Endothelial cell of umbilical vein (primary cell): ENCODE results near the gene NRAS. TPM values are rescaled to one million over a fixed set of nuclear protein-coding genes. Genes with fewer than 3 reads are reported as not detected.

Experiments used
- BruUV-seq: library from RNA; stranded (reverse); fragments of 400-500 nt; replicated peaks from 2 replicates; lab custom pipeline; 2021; lab: Mats Ljungman, UMichigan
- CTCF ChIA-PET: fragments of 300-600, 350-600 bp; sonication (Branson Sonifier 250); formaldehyde crosslinking; loops from one replicate; lab custom pipeline; 2021; ENCODE audit warnings: antibody characterized with exemption, inconsistent platforms; lab: Charles Lee
- POLR2A ChIA-PET: fragments of 300-600, 350-600 bp; sonication (Branson Sonifier 250); formaldehyde crosslinking; loops from one replicate; lab custom pipeline; 2021; ENCODE audit warnings: antibody characterized with exemption, inconsistent platforms; lab: Charles Lee
- DNase-seq: peaks from one replicate; pipeline ENCODE4 v3.0.0-alpha.2; 2011; ENCODE audit warnings: low read depth, low spot score
- FAIRE-seq: peaks from 2 replicates; lab custom pipeline; 2011; peaks lifted over from hg19 to GRCh38; lab: Jason Lieb, UNC
- H2AFZ ChIP-seq: 2 replicates; pipeline ENCODE4 v1.6.0; 2012; ENCODE audit warnings: low read depth, low read length, control low read depth, inconsistent platforms
- H3K27ac ChIP-seq: 2 replicates; pipeline ENCODE4 v1.5.1; 2011; ENCODE audit warnings: low read depth, mild to moderate bottlenecking, control low read depth, low read length, moderate library complexity; ENCODE audit not compliant: insufficient read depth
- H3K27me3 ChIP-seq, 2 experiments: 2 replicates each; pipeline versions ENCODE4 v1.6.0 to v1.6.1; 2011; ENCODE audit warnings: low read length in 2 of 2, mixed read lengths in 1 of 2; ENCODE audit not compliant: control insufficient read depth in 2 of 2, insufficient read depth in 2 of 2
- H3K36me3 ChIP-seq, 2 experiments: 2 replicates in 1 of 2; 3 replicates in 1 of 2; pipeline ENCODE4 v1.5.1; 2011; ENCODE audit warnings: low read length in 2 of 2, mild to moderate bottlenecking in 1 of 2, moderate library complexity in 1 of 2; ENCODE audit not compliant: control insufficient read depth in 2 of 2, insufficient read depth in 2 of 2; ENCODE audit errors: extremely low read depth in 1 of 2
- H3K4me1 ChIP-seq: 3 replicates; pipeline ENCODE4 v1.5.1; 2011; ENCODE audit warnings: mild to moderate bottlenecking, low read length; ENCODE audit not compliant: control insufficient read depth, insufficient read depth; ENCODE audit errors: extremely low read depth
- H3K4me2 ChIP-seq: 2 replicates; pipeline ENCODE4 v1.6.1; 2011; ENCODE audit warnings: low read length, control low read depth, mixed read lengths; ENCODE audit not compliant: insufficient read depth
- H3K4me3 ChIP-seq, 3 experiments: fragments of 200-600 bp in 1 of 3; sonication (generic), shearing (Covaris generic) in 1 of 3; replicated peaks in 1 of 3; 2 replicates each; pipeline ENCODE4 v1.5.1; 2011 to 2016; ENCODE audit warnings: control low read depth in 3 of 3, low read length in 3 of 3, mild to moderate bottlenecking in 2 of 3, inconsistent platforms in 1 of 3, low read depth in 1 of 3, moderate library complexity in 1 of 3; ENCODE audit not compliant: insufficient read depth in 1 of 3
- H3K79me2 ChIP-seq: 2 replicates; pipeline ENCODE4 v1.6.0; 2012; ENCODE audit warnings: low read length, inconsistent platforms; ENCODE audit not compliant: control insufficient read depth, insufficient read depth
- H3K9ac ChIP-seq: replicated peaks from 2 replicates; pipeline ENCODE3; 2011; ENCODE audit warnings: low read length, control low read depth; ENCODE audit not compliant: insufficient read depth; ENCODE audit errors: extremely low read depth
- H3K9me1 ChIP-seq: replicated peaks from 3 replicates; pipeline ENCODE4 v1.6.0; 2011; ENCODE audit warnings: mild to moderate bottlenecking, low read length; ENCODE audit not compliant: control insufficient read depth, insufficient read depth; ENCODE audit errors: extremely low read depth
- H3K9me3 ChIP-seq: replicated peaks from 2 replicates; pipeline ENCODE4 v1.5.1; 2012; ENCODE audit warnings: low read length, inconsistent platforms; ENCODE audit not compliant: control insufficient read depth, insufficient read depth
- H4K20me1 ChIP-seq: replicated peaks from 2 replicates; pipeline ENCODE3; 2011; ENCODE audit warnings: mild to moderate bottlenecking, low read length; ENCODE audit not compliant: control insufficient read depth, insufficient read depth; ENCODE audit errors: extremely low read depth
- EZH2 ChIP-seq: IDR thresholded peaks from 2 replicates; pipeline ENCODE4 v1.6.1; 2012; ENCODE audit warnings: borderline replicate concordance, low read depth, mild to moderate bottlenecking, moderate library complexity, low read length, inconsistent platforms; ENCODE audit not compliant: severe bottlenecking
- FOS ChIP-seq: IDR thresholded peaks from 2 replicates; pipeline ENCODE4 v1.6.1; 2011; ENCODE audit warnings: mild to moderate bottlenecking, low read length, moderate library complexity, borderline replicate concordance; ENCODE audit not compliant: insufficient read depth
- GATA2 ChIP-seq: IDR thresholded peaks from 2 replicates; pipeline ENCODE4 v1.7.0; 2011; ENCODE audit warnings: low read depth, mild to moderate bottlenecking, moderate library complexity, mixed read lengths, low read length; ENCODE audit not compliant: insufficient read length, insufficient read depth
- JUN ChIP-seq: IDR thresholded peaks from 2 replicates; pipeline ENCODE4 v1.6.1; 2011; ENCODE audit warnings: borderline replicate concordance, low read depth; ENCODE audit not compliant: insufficient read length, insufficient read depth
- MYC ChIP-seq: IDR thresholded peaks from one replicate; pipeline ENCODE4 v1.6.1; 2011; ENCODE audit warnings: mild to moderate bottlenecking, low read depth, low read length
- POLR2A ChIP-seq: IDR thresholded peaks from 2 replicates; pipeline ENCODE4 v1.6.1; 2012; ENCODE audit warnings: low read depth, mild to moderate bottlenecking, control low read depth, low read length
- POLR2AphosphoS5 ChIP-seq: IDR thresholded peaks from 2 replicates; pipeline ENCODE4 v1.6.1; 2012; ENCODE audit warnings: low read depth, mild to moderate bottlenecking, control low read depth, low read length, moderate library complexity; ENCODE audit not compliant: insufficient read depth
- dilution Hi-C: fragments of 300-500 bp; cut with MboI; formaldehyde crosslinking; loops from one replicate; pipeline ENCODE4 v1.15.0; 2019; ENCODE audit warnings: low sequenced_read_pairs; ENCODE audit not compliant: extremely low pct_ligation_motif_present
- intact Hi-C: fragments of 100-400 bp; cut with micrococcal nuclease; formaldehyde crosslinking; loops from one replicate; pipeline ENCODE4 v1.10.0; 2022
- polyA plus RNA-seq, 4 experiments: library from polyadenylated mRNA; depleted of rRNA in 3 of 4; stranded (reverse) in 3 of 4; unstranded in 1 of 4; fragments of >200 nt; gene quantifications; 2 replicates each; pipeline versions ENCODE4 v1.2.1 to v1.2.3, GENCODE V29; 2011 to 2012; ENCODE audit warnings: missing spikeins in 1 of 4
- total RNA-seq: library from RNA; stranded (reverse); gene quantifications from 2 replicates; pipeline ENCODE4 v1.2.3, GENCODE V29; 2021
- TF ChIP-seq, protein P1 (sequence below): IDR thresholded peaks from 2 replicates; pipeline ENCODE4 v1.6.1; 2011; ENCODE audit not compliant: insufficient read depth, insufficient read length
- TF ChIP-seq, protein P2 (sequence below), 2 donors: IDR thresholded peaks; 1 replicate in 1 of 2; 2 replicates in 1 of 2; pipeline ENCODE4 v1.5.1; 2011; ENCODE audit warnings: low read length in 2 of 2, mild to moderate bottlenecking in 2 of 2, moderate library complexity in 2 of 2, control low read depth in 1 of 2, inconsistent platforms in 1 of 2, low read depth in 1 of 2; ENCODE audit not compliant: insufficient read depth in 1 of 2; ENCODE audit errors: extremely low read depth in 1 of 2

Gene NRAS
- total and polyA plus RNA-seq, 2 donors (not counting 3 experiments of a cell fraction or from before 2014, with no cell fraction given) = 29.4 to 76.5 TPM

DNA sequence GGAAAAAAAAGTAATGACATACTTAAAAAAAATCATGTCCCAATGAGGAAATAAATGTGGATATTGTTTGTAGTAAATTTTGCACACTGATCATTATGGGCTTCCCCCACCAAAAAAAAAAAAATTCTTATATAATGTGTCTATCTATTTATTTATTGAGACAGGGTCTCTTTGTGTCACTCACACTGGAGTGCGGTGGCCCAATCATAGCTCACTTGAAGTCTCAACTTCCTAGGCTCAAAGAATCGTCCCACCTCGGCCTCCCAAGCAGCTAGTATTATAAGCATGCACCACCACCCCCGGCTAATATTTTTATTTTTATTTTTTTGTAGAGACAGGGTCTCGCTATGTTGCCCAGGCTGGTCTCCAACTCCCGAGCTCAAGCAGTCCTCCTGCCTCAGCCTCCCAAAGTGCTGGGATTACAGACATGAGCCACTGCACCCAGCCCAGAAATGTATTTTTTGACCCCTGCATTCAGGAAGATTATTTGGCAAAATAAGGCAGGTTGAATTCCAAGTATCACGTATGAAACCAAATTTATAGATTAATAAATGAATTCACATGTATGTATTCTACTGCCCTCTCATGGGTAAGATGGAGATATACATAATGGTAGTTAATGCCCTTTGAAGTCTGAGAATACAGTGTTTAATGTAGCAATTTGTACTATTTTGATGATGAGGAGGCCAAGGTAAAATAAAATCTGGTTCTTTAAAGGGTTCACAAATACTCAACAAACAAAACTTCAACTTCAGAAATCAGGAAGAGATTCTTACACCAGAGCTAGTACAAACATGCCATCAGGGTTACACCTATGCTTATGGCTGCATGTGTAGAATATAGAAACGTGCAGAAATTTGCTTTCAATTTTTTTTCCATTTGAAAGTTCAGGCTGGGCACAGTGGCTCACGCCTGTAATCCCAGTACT lies 45.3 kb downstream of the NRAS start:
- Histone ChIP-seq H3K4me1 (peaks cover 11% of the 10 kb centered on the region), H3K4me3 (no peak overlapping the region), H3K27ac (no peak overlapping the region), H3K9me3 (no peaks in the 10 kb centered on the region), H3K36me3 (no peaks in the 10 kb centered on the region), H3K4me2 (no peak overlapping the region), H2AFZ (no peak overlapping the region), H3K9me1 (no peaks in the 10 kb centered on the region), H3K9ac (no peak overlapping the region), H3K27me3 (peaks cover 13 to 17% of the 10 kb centered on the region in 2 experiments), H4K20me1 (no peaks in the 10 kb centered on the region), H3K79me2 (no peaks in the 10 kb centered on the region)
- ChIA-PET POLR2A (no interaction called here), CTCF (interaction anchor here (0.7 to 2.7 kb wide), 7 partner anchors 11 to 695 kb away, joined by 3 to 17 read pairs (median 6); partner anchors contain the start of gene OLFML3)
- TF ChIP-seq EZH2 (no peak), GATA2 (no peak), POLR2AphosphoS5 (no peak), MYC (no peak), JUN (no peak), FOS (no peak), POLR2A (no peak)
- TF ChIP-seq, protein P1, sequence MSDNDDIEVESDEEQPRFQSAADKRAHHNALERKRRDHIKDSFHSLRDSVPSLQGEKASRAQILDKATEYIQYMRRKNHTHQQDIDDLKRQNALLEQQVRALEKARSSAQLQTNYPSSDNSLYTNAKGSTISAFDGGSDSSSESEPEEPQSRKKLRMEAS = no peak
- TF ChIP-seq, protein P2, sequence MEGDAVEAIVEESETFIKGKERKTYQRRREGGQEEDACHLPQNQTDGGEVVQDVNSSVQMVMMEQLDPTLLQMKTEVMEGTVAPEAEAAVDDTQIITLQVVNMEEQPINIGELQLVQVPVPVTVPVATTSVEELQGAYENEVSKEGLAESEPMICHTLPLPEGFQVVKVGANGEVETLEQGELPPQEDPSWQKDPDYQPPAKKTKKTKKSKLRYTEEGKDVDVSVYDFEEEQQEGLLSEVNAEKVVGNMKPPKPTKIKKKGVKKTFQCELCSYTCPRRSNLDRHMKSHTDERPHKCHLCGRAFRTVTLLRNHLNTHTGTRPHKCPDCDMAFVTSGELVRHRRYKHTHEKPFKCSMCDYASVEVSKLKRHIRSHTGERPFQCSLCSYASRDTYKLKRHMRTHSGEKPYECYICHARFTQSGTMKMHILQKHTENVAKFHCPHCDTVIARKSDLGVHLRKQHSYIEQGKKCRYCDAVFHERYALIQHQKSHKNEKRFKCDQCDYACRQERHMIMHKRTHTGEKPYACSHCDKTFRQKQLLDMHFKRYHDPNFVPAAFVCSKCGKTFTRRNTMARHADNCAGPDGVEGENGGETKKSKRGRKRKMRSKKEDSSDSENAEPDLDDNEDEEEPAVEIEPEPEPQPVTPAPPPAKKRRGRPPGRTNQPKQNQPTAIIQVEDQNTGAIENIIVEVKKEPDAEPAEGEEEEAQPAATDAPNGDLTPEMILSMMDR (IDR thresholded peaks at IDR 0.05; ENCODE audit: extremely low read depth in 1 of 2, insufficient read depth in 1 of 2, low read depth in 1 of 2, low read length in 2 of 2) = peak; percentile 9 to 26
- no TSS peak for BruUV-seq
- dilution Hi-C loops = no loop called here
- intact Hi-C loops = loop anchor here (2.0 to 10.0 kb wide), 4 partner anchors 46 to 394 kb away; partner anchors contain the start of genes BCAS2, NRAS and TRIM33
- peak; percentile 30 for DNase-seq
- FAIRE-seq = no peak
